T-helper 22 cell (primary cell): ENCODE measurements around the gene CFAP58.

Source experiments
- DNase-seq: peaks from one replicate; pipeline ENCODE4 v3.0.0-alpha.2; 2020; ENCODE audit warnings: low read depth

Gene CFAP58

DNA sequence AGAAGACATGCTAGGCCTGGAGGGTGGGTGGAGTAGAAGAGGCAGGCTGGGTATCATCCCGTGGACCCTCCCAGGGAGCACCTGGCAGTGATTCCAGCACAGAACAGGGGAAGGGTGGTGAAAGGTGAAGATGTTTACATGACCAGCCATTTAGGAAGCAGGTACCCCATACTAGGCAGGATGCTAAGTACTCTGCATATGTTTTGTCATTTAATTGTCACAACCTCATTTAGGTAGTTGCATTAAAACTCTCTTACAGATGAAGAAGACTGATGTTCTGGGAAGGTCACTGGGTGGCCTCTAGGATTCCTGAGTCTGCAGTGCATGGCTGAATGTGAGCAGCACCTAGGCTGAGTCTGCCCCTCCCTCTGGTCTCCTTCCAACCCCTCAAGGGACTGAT is 30.5 kb upstream of the CFAP58 start:
- DNase-seq, result no peak

DNA sequence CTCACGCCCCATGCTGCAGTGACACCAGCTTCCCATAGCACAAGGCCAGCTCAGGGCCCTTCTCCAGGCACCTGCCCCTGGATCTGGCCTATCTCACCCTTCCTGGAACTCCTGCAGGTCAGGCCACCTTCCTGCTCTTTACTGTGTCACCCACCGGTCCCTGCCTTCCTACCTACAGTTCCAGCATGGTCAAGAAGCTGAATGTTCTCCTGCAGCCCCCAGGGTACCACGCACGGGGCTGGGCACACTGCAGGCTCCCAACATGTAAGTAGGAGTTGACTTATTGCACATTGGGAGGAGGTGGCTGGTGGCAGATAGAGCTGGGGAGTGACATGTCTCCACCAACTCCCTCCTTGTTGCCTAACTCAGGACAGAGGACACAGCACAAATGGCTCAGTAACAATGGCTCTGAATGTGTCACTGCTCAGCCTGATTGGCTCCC is 29.9 kb upstream of the CFAP58 start:
- no peak for DNase-seq

DNA sequence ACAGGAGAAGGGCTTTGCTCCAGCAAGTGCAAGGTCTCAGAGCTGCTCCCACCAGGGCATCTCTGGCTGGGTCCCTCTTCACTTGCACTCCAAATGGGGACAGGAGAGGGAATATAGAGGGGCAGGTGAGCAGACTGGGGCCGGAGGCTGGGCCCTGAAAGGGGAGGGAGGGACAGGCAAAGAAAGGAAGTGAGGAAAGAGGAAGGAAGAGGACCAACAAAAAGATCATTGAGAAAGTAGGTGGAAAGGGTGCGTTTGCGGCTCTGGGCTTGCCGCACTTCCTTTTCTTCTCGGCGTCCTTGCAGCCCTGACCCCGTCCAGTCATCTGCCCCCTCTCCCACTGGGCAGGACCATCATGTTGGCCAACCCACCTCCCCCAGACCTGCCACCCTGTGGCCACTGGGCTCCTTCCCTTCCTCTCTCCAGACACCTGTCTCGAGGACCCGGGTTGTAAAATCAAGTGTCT is 29.4 kb upstream of the CFAP58 start:
- no peak for DNase-seq

DNA sequence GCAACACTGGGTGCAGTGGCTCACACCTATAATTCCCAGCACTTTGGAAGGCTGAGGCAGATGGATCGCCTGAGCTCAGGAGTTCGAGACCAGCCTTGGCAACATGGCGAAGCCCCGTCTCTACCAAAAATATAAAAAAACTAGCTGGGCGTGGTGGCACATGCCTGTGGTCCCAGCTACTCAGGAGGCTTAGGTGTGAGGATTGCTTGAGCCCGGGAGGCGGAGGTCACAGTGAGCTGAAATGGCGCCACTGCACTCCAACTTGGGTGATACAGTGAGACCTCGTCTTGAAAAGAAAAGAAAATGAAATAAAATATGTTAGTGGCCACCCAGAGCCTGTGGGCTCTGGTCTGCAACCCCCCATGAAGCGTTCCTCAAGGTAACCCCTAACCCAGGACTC is 28.7 kb upstream of the CFAP58 start:
- DNase-seq, result no peak

DNA sequence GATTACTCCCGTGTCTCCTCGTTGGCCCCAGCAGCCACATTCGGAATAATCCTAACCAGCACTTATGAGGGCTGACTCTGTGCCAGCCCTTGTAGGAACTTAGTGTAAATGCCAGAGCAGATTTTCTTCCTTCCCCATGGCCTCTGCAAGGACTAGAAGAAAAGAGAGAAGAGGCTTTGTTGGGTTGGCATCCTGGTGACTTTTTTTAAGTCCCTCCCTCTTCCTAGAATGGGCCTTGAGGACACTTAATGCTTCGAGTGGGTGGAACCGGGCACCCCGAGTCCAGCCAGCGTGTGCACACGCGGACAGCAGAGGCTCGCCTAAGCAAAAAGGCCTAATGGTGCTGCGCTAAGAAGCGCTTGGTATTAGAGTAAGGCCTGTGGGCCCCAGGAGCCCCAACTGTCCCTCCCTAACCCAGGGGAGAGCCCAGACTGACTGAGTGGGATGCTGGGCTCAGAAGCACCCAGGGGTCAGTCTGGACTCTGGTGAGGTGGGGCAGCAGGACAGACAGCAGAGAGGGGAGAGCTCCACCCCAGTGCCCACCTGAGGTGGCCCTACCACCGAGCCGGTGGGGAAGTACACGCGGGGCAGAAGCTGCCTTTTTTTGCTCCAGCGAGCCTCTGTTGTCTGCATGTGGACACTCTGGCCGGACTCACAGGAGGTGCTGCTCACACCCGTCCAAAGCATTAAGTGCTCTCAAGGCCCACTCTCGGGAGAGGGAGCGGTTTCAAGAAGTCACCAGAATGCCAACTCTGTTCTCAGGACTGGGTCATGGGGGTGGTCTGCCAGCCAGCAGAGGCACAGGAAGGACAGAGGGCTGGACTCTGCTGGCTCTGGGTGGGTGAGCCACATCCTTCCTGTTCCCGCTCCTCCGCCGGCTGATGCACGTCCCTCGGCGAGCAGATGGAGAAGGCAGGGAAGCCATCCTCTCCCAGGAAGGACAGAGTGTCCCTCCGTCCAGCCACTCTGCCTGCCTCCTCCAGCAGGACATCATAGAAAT is 27.9 kb upstream of the CFAP58 start:
- no peak for DNase-seq

DNA sequence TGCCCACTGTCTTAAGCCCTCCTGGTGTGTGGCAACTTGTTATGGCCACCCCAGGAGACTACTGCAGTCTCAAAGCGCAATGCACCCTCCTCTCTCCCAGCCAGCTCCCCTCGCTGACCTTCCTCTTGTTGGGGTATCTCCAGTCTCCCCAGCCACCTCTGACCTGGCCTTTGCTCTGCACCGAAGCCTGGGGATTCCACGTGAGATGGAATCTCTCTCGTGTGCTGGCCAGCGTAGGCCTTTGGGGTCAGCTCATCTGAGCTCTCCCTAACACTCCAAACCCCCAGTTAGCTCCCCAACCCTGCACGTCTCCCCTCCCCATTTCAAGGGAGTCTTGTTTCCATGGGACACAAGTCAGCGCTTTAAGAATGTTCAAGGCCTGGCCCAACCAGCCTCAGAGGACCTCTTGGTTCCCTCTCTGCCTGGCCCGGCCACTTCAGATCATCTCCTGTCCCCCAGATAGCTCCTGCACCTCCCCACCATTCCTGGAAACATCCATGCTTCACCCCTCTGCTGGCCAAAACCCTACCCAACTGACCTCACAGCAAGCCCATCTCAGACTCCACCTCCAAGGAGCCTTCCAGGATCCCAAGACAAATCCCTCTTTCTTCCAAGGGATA is 26.5 kb upstream of the CFAP58 start:
- no peak for DNase-seq

DNA sequence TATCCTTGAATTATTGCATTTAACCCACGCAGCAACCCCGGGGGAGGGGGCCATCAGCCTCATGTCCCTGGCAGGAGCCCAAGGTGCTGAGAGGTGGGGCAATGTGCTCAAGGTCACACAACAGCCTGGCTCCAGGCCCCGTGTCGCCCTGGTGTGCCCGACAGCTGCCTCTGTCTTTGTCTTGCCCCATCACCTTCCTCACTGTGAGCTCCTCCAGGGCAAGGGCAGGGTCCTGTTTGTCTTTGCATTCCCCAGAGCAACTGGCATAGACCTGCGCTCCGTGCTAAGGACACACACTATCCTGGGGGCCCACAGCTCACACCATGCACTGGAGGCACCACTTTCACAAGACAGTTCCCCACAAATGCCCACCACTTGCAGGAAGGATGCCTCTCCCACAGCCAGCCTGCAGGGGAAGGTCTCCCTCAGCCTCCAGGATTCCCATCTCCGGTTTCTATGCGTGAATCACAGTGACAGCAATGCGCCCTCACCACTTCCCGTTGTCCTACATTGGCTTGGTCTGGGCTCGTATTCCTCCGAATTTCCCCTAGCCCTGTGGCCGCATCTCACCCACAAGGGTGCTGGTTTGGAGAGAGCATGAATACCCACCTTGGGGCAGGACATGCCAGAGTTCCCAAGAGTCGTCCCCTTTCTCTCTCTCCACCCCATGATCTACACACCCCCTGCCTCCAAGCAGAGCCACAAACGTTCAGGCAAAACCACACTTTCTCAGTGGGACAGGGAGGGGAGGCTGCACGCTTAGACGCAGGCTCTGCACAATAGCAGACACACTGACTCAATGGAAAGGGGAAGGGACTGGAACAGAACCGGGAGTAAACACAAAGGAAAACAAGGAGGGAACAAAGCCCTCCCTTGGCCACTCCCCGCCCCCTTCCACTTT is 25.6 kb upstream of the CFAP58 start:
- no peak for DNase-seq

DNA sequence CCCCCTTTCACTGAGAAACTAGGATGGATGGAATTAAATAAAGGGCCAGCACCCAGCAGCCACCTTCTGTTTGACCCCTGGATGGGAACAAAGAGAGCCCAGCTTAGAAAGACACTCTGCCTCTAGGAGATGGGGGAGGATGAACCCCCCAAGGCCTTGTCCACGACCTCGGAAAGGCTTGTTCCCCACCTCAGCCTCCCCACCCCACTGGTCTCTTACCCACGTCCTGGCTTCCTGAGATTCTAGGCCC is 25.1 kb upstream of the CFAP58 start:
- DNase-seq, result no peak

DNA sequence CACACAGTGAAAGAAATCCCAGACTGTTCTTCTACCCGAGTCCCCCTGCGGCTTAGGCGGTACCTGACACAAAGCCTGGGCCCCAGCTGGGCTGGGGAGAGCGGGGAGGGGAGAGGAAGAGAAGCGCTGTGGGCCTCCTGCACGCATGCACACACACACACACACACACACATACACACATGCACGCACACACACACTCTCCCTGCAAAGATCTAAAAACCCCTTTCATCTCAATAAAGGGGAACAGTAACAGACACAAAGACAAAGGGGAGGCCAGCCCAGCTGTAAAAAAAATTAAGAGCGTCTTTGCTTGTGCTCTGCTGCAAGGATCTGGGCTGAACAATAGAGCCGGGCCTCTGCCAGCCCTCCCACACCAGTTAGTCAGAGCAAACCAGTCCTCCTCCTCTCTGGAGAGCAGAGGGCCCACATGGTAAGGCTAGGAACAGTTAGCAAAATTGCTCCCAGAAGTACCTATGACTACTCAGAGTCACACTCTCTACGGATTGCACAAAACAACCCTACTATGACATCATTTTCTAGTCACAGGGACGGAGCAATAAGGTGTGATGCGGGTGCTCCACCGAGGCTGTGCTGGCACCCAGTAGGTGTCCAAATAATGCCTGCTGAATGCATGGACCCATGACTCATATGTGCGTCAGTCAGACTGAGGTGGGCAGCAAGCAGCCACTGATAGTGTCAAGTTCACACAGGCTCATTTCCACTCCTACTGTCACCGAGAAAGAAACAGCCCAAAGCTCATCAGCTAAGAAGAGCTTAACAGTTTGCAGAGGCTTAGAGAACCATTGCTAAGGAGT is 24.5 kb upstream of the CFAP58 start:
- peak; percentile 79 for DNase-seq

DNA sequence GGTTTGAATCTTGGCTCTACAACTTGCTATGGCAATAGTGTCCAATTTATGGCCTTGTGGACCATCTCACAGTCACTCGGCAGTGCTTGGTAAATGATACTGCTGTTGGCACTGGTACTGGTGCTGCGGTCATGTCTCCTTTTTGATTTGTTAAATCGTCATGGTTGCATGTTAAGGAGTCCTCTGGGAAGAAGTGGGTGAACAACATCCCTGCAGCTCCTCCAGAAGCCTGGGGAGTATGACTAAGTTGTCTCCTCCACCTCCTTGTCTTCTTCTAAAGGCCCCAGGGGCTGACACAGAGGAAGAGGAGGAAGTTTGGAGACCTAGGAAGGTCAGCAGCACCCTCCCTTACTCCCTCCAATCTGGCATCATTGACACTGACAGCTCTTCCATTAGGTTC is 23.9 kb upstream of the CFAP58 start:
- no peak for DNase-seq

DNA sequence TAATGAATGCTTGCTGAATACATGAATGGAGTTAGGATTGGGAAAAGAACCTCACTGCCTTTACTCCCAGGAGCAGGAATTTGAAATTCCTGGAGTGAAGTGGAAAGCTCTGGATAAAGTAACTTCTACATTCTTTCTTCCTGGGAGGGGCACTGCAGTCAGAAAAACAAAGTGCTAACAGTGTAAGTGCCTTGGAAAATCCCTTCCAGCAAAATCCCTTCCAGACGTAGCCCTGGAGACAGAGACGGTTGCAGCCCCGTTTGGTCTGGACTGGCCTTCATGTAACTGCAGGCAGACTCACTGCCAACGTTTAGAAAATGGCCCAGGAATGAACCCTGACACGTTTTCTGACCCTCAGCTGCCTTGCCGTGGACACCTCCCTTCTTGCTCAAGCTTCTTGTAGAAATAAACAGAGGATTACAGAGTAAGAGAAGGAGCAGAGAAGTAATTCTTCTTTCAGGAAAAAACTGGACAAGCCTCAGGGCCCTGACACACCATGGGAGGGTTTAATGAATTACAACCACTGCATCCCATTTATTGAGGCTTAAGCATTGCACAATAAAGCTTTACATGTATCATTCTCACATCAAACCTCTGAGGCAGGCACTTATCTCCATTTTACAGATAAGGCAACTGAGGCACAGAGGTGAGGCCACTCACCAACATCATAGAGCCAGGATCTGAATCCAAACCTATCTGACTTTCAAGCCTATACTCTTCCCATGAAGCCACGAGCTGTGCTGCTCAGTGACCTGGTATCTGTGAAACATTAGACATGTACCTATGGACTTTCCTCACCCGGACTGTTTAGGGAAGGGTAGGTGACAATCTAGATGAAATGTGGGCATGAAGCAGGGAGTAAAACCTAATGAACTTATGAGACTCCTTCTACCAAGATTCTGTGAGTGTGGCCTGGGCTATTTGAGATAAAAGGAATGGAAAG is 23.2 kb upstream of the CFAP58 start:
- DNase-seq, result no peak

DNA sequence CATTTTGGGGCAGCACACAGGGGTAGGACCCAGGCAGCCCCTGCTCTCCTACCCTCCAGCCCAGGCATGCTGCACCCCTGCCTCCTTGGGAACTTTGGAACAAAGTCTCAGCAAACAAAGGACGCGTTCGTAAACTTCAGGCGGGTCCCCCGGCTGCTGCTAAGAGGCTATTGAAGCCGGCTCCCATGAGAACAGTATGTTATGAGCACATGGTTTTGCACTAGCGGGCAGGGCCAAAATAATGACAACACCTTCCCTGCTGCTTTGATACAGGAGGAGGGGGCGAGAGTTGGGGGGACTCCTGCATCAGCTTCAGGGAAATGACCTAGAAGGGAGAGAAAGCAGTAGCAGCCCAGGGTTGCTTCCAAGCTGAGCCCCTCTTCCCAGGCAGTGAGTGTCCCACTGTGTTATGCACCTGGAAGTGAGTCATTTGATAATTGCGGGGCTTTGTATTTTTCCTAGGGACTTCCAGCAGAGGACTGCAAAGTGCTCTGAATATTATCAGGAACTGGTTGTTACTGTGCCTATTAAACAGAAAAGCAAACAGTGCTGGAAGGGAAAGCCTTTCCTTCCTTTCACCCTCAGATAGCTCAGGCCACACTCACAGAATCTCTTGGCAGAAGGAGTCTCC is 22.3 kb upstream of the CFAP58 start:
- no peak for DNase-seq

DNA sequence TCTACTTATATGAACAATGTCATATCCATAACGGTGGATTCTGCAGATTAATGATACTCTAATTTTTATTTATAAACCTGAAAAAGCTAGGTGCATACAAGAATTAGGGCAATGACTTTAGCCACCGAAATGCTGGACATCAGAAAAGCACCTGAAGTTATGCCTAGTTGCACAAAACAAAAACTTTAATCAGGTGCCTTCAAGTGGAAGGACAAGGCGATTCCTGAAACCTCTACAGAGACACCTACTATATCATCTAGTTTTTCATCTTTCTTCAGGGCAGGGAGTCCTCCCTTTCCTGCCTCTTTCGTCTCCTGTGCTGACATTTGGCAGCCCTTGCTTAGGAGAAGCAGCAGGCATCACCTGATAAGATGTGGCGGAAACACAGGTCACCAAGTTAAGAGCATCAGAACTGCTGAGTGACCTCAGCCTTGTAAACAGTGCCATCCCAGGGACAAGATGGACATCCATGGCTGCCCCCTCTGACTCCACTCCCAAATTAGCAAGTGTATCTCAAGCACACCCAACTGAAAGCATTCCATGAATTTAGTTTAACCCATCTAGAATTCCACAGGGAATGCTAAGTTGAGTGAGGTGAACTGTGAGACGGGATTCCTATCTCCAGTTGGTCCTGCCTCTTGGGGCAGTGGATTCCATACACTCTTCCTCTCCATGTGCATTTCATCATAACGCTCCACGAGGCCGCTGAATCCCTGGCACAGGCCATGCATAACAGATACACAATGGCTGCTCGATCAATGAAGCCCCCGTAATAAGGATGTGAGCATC is 21.2 kb upstream of the CFAP58 start:
- DNase-seq, result no peak

DNA sequence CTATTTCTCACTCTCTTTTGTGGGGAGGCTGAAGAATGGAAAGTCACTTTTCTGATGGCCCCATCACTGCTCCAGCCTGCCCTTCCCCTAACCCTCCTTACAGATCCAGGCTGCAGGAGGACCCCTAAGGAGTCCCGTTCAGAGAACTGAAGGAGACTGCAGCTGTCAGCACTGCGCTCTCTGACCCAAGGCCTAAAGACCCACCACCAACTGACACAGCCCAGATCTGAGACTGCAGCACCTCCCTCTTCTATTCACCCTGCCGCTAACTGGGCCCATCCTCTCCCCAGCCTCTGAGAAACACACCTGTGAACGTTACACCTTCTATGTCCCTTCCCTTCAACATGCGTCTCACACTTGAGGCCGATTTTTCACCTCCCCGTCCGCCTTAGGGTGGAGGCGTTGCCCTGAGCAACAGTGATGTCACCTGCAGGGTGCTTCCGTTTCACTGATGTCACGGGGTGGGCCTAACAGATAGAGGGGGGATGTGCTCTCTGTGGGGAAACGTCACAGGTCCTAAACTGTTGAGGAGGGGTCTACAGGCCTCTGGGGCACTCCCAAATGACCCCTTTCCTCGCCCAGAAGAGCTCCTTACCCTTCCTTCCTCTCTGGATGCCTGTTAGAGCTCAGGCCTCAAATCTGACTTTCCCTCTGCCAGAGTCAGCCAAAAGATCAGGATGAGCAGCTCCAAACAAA is 20.5 kb upstream of the CFAP58 start:
- peak; percentile 44 for DNase-seq

DNA sequence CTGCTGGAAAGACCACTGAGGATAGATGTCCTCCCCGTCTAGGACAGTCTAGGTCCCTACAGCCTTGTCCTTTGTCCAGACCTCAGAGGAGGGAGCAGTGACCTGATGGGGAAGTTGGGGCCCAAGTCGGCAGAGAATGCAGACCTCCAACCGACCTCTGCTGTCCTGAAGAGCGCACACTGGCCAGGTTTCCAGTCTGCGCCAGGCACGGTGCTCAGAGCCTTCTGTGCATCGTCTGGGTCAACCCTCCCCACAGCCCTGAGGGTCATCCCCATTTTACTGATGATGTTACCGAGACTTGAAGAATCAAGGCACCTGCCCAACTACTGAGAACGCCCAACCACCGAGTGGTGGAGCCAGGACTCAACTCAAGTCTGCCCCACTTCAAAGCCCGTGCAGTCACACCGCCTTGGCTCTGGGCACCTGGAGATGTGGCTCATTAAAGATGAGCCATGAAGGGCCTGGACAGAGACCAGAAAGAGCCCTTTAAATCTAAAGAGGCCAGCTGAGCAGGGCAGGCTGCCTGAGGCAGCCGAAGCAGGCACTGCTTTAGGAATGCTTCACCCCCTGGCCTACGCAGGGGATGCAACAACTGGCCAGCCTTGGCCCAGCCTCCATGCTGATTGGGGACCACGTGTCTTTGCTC is 19.8 kb upstream of the CFAP58 start:
- no peak for DNase-seq

DNA sequence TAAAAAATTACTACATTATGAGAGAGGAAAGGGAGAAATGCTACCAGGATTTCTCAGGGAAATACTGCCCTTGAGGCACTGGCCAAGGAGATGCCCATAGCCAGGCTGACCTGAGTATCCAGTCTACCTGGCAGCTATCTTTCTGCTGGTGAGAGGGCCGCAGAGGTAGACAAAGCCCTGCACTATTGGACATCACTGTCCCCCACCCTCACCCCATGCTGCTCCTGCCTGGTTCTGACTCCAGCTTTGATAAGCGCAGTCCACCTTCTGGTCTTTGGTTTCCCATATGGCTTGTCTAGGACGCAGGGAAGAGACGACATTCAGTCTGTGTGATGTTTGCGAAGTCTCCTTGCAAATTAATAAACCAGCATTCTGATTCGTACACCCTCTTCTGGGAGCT is 19.1 kb upstream of the CFAP58 start:
- DNase-seq, result no peak

DNA sequence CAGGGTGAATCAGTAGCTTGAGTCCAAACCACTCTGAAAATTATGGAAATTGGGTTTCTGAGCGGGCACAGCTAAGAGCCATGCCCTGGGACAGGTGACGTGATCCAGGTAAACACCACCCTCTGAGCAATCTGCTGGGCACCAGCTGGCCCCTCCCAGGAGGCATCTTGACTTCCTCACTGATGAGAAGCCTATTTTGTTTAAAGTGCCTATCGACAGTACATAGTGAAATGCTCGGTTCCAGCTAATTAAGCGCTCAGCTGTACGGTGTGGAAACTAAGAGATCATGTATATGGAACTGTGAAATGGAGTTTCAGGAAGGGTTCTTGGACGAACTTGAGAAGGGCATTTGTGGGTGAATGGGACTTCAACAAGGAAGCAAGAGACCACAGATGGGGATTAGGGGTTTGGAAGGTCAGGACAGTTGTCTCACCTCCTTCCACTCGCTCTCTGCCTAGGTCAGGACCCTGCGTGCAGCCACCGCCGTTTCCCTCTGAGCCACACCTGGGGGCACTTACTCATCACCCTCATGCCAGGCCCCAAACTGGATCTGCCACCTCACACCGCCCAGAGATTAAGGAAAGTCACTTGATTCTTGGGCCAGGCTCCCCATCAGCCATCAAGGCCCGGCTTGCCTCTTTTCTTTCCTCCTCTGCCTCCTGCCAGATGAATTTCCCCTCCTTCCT is 18.5 kb upstream of the CFAP58 start:
- DNase-seq, result no peak
